HG02642 (cell line): ENCODE results near the gene THSD4.

Experiments
- ATAC-seq: cut with Tn5 transposase; IDR thresholded peaks from one replicate; pipeline ENCODE4 v1.9.1; 2021; ENCODE audit warnings: mild to moderate bottlenecking; ENCODE audit not compliant: unreplicated experiment, poor library complexity

THSD4 gene

DNA sequence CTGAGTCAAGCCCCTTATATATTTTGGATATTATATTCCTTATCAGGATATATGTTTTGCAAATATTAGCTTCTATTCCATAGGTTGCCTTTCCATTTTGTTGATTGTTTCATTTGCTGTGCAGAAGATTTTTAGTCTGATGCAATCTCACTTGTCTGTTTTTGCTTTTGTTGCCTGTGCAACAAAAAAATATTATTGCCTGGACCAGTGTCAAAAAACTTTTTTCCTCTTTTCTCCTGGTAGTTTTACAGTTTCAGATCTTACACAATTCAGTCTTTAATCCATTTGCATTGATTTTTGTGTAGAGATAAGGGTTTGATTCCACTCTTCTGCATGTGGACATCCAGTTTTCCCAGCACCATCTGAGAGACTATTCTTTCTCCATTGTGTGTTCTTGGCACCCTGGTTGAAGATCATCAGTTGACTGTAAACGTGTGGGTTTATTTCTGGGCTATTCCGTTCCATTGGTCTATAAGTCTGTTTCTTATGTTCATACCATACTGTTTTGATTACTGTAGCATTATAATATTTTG, 466.2 kb downstream of the THSD4 start:
- ATAC-seq = no peak

DNA sequence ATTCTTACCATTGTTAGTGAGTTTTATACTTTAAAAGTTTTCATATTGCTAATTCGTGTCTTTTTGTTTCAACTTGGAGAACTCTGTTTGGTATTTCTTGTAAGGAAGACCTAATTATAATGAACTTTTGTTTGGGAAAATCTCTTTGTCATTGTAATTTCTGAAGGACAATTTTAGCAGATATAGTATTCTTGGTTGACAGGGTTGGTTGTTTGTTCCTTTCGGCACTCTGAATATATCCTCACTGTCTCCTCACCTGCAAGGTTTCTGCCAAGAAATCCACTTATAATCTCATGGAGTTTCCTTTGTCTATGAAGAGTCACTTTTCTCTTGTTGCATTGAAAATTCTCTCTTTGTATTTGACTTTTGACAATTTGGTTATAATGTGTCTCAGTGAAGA, 469.9 kb downstream of the THSD4 start:
- ATAC-seq = no peak

DNA sequence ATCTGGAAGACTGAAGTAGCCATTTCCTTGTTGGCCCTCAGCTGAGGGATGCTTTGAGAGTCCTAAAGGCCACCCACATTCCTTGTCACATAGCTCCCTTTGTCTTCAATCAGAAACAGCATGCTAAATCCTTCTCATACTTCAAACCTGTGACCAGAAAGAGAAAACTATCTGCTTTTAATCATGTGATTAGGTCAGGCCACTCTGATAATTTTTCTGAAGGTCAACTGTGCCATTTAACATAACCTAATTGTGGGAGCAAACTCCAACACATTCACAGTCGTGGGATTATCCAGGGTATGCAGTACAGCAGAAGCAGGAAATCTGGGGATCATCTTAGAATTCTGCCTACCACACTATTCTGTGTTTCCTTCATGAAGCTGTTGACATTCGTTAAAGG, 471.2 kb downstream of the THSD4 start:
- ATAC-seq = no peak

DNA sequence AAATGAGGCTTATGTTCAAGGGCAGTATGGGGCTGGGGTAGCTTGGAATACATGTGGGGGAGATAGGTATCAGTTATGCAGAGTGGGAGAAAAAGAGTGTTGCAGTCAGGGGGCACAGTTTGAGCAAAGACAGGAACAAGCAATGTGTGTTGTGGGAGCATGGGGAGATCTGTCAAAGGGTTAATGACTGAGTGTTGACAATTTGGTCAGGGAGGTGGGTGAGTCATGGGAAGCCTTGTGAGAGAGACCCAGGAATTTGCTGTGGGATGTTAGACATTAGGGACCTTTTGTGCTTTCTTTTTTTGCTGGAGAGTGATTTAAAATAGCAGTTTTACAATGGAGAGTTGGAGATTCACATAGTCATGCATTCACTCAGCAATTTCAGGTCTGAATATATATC, 473.5 kb downstream of the THSD4 start:
- ATAC-seq = no peak

DNA sequence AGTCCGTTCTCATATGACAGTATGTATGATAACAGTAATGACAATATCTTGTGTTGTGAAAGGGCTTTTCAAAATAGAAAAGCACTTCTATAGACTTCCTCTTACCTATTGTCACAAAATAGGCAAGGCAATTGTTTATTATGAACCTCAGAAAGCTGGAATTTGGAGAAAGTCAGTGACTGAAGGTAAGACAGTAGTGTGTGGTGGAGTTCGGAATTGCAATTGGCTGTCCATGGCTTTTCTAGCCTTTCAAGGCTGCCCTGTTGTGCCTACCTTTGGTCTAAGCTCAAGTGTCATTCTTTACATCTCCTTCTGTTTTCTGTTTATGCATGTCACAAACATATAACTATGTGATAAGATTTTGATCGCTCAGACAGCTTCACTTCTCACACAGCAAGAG, 475.8 kb downstream of the THSD4 start:
- no peak for ATAC-seq

DNA sequence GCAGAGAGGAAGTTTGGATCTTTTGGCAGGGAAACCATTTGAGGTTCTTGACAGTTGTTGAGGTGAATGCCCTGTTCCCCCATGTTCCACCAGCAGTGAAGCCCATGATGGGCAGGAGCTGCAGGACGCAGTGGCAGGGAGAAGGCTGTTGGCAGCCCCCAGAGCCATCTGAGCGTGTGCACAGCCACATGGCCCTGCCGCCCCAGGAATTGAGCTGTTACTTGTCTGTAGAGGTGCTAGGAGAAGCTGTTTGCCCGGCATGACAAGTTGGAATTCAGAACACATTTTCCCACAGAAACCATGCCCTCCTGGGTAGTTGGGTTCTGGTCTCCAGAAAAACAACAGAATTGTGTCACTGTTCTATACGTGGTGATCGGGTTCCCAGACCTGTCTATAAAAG, 476.9 kb downstream of the THSD4 start:
- ATAC-seq = no peak

DNA sequence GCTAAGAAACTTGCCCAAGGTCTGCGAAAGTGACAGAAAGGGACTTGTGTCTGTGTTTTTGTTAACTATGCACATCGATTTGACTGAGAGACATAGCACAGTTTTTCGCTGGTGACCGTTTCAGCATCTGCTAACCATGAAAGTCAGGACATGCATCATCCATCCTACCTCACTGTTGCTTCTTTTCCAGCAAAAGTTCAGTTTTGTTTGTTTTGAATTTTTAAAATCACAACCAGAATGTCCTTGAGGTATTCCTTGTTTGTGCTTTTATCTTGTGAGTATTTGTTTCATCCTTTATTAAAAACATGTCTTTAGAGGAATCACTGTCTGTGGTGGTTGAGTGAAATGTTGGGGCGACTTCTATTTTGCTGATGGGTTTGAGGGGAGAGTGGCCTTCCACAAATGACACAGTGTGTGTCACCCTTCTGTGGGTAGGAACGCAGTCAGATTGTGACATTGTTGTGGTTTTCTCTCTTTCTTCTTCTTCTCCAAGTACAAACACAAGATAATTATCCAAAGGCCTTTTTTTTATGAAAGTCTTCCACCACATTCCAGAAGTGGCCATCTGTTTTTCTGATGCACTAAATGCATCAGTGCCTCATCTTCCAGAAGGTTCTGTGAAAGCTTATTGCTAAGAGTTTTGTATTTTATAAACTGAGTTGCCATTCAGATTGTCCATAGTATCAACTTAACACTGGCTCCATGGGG, 480.7 kb downstream of the THSD4 start:
- ATAC-seq = no peak

DNA sequence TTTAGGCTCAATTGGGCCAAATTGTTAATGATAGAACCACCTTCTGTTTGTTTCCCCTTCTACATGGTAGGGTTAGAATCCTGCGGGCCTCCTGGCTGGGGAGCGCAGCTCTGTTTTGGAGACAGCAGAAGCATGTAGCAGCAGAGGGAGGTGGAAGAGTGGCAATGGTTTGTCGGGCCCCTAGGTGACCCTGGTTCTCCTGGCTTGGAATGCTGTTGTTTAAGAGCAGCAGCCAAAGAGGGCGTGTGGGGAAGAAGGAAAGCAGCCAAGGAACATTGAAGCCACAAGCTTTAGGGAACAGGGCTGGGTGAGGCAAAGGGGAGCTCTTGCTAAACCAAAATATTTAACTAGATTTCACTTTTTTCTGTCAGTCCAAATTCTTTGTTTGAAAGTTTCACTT, 481.4 kb downstream of the THSD4 start:
- no peak for ATAC-seq

DNA sequence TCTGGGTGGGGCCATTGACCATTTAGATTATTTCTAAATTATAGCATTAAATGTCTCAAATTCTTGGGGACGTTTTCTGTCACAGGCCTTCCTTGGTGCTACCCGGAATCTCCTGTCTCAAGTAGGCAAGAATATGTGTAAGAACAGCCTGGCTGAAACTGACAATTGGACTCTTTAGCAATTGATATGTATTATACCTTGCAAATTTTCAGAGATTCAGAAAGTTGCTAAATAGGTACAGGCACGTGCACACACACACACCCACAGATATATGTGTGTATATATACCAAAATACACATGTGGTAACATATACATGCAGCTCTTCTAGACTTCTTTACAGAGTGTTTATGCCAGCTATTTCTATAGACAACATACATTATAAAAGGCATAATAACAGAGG, 481.9 kb downstream of the THSD4 start:
- ATAC-seq = no peak

DNA sequence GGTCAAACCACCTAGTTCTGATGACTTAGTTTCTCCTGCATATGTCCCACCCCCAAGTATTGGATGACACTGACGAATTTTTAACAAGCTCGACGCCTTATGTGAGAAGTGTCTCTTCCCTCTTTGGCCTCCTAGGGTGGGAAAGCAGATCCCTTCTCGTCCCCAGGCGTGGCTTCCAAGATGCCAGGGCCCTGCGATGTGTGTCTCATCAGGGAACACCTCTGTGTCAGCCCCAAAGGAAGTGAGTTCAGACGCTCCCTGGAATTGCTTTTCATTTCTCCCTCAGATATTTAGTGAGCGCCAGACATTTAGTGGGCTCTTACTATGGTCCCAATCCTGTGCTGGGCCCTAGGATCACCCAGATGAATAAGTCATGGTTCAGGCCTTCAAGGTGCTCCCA, 482.4 kb downstream of the THSD4 start:
- ATAC-seq = no peak

DNA sequence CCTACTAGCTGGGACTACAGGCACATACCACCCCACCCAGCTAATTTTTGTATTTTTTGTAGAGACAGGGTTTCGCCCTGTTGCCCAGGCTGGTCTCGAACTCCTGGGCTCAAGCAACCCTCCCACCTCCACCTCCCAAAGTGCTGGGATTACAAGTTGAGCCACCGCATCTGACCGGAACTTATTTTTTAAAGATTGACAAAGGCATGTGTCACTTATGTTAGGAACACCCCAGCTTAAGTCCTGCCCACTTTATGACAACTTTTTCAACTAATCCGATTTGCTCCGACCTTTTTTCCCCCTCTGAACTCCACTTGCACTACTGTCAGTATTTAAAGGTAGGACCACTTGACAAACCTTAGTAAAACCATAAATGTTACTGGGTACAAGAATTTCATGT, 483.5 kb downstream of the THSD4 start:
- ATAC-seq = no peak

DNA sequence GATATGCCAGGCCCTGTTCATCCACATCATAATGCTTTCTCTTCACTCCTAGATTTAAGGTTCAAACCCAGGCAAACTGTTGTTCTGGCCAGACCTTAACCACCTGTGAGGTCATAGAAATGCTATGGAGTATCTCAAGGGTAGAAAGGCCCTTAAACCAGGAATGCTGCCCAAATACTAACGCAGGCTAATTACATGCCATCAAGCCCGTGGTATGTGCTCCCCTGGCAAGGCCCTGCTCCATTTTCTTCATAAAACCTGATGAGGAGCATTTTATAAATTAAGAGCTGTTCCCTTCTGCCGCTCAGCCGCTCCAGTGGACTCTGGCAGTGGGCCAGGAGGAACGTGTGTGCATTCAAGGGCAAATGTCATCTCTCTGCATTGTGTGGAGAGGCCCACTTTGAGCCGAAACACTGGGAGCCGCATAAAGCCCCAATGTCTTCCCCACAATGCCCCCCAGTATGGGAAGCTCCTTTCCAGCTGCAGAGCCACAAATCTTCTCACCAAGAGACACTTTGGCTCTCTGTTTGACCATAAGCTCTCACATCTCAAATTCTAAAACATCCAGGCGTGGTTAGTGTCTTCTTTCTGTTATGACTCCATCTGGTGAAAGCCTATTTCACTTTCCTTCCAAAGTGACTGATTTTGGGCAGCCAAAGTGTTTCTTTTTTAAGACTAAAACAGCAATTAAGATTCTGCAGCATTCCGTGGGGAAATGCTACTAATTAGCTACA, 484.3 kb downstream of the THSD4 start:
- ATAC-seq = no peak

DNA sequence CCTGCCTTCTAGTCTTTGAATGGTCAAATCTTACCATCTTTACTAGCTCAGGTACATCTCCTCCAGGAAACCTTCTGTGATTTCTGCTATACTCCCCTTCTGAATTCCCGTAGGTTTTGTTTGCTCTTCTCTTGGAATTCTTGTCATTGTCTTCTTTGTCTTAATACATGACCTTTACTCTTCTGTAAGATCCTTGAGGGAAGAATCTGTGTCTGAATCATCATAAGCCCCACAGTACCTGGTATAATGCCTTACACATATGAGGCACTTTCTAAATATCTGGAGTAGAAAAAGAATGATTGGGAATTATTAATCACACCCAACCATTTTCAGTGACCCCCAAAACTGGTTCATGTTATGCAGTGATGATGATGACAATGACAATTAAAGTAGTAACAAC, 485.0 kb downstream of the THSD4 start:
- ATAC-seq = no peak

DNA sequence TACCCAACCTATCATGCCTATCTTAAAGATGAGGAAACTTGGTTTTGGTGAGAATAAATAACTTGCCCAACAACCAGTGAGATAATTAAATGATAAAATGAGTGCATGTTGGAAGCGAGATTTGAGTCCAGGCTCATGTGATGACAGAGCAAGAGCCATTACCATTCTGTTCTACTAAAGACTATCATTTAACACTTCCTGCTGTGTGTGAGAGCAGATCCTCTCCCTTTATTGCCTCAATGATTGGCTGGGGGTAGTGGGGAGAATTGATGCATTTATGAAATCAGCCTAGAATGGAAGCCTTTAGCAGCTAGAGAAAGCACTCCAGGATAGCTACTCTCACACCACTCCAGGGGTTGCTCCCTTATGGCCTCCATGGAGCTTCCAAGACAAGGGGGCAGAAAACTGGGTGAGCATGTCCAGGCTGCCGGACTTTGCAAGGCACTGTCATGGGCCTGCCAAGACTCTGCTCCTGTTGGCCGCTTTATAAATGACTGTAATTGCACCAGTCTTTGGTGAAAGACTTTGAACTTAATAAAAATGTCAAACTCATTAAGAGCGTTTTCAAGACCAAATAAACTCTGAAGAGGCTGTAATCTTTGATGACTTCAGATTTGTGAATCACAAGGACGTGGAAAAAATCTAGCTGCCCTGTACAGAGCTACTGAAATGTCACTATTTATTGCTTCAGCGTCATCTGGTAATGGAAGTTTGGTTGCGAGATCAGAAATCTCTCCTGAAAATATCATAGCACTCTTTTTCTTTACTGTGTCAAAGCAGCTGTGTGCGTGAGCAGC, 486.0 kb downstream of the THSD4 start:
- ATAC-seq = no peak

DNA sequence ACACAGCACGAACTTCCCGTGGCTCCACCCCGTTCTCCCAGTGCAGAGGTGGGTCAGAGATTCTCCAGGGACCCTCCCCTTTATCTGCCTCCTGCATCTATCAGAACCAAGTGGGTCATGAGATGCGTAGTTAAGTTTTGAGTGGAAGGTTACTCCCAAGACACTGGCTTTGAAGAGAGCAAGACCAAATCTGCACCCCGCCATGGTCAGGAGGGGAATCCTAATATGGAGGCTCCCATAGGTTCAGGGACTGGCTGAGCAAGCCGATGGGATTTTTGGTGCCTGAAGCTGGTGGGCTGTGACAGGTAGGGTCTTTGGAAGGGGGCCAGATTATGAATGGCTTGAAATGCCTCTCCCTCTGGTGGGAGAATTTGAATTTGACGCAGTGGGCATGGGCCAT, 488.1 kb downstream of the THSD4 start:
- ATAC-seq = no peak

DNA sequence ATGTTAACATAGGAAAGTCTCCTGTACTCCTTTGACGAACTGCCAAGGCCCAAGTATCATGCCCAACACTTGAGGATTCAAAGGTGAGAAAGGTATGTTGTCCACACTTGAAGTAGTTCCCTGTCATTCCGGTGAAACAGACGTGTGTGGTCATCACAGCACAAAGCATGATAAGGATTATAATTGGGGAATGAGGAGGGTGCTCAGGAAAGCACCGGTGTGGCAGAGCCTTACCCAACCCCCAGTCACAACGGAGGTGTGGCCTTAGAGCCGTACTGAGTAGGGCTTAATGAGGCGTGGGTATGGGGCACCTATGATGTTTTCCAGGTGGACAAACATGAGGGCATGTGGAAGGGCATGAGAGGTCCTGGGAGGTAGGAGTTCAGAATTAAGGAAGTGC, 492.1 kb downstream of the THSD4 start:
- ATAC-seq = no peak

DNA sequence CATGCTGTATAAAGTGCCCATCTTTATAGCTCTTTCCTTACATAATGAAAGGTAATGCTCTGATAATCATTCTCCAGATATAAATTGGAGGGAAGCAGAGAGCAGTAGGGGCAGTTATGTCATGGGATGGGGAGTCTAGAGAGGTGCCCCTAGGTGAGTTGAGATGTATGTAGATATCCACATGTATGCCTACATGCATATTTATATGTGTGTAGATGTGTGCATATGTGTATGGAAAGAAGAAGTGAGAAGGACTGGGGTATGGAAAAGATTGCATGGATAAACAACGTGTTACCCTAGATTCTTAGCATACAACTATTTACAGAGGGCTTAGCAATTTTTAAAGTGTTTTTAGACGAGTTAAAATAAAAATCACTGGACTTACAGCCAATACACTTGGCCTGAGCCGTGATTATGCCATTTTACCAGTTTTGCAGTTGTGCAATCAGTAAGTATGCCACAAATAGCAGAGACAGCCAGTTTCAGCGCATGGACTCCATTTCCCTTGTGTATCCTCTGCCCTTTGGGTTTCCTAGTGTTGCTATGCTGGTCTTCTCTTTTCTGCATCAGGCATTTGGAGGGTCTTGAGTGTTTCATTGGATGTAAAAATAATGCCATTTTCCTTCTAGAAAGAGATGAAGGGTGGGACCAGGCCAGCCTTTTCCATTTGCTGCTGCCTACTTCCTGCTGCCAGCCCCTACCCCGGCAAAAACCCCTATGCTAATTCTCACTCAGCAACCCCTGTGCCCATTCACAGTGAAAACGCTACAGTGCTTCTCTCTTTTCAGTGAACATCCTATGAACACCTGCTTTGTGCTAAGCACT, 495.7 kb downstream of the THSD4 start:
- ATAC-seq = no peak

DNA sequence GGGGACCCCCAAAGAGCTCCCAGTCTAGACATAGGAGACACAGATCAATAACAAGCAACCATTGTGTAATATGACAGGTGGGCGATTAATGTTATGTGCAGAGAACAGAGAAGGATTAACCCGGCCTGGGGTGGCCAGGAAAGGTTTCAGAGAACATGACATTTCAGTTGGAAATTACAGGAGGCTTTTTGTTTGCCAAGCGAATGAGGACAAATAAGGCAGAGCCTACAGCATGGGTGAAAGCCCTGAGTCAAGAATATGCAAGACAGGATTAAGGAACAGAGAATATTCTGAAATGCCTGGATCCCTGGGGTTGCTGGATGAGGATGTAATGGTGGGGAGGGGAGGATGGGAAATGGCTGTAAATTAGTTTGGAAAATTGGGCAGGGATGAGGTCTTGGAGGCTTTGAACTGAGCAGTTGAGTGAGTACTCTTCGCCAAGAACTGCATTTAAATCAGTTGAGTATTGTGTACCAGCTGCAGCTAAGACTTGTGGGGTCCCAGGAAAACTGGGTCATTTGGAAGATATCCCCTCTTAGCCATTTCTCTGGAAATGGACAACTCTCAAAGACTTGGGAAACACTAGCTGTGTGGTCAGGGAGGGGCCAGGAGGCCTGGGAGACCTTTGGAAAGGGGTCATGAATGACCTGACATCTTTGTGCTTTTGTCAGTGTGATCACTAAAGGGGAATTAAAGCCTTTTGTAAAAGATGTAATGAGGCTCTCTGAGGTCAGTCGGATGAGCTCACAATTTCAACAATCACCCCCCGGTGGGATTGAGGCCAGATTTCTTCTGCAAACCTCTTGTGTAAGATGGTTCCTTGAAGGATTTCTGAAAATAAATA, 496.5 kb downstream of the THSD4 start:
- ATAC-seq = no peak

DNA sequence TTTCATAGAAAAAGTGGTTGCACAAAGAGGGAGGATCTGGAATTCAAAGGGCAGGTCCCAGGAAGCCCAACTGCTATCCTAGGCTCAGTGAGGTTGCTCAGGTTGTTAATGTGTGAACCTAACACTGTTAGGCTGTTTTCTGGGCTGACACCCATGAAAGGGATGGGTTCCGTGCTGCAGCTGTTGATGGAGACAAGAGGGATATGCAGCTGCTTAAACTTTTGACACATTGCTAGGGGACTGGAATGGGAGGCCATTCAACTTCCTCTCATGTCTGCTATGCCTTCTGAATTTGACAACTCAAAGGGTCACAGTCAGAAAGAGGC, 497.1 kb downstream of the THSD4 start:
- no peak for ATAC-seq

DNA sequence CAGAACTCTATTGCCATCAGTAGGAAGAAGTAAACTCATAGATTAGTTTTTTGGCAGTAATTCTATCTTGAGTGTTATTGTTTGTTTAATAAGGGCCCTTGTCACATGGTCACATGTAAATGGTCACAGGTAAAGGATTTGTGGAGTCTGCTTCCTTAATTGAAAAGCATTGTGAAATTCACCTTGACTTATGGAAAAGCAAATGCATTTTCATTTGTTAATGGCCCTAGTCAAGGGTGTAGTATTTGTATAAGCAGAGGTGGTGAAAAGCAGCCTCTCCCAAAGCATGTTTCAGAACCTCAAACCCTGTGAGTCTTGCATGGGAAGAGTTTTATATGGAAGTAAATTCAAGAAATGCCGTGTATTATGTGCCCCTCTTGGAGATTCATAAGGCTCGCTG, 497.6 kb downstream of the THSD4 start:
- ATAC-seq = no peak
